Measurements from ENCODE around the gene CNTNAP2. TPM values are rescaled to one million over a fixed set of nuclear protein-coding genes. Genes with fewer than 3 reads are reported as not detected.

The CNTNAP2 gene
- total and polyA plus RNA-seq, 2 of the 13 experiments (the other 11 are each of a cell fraction or from before 2014, with no cell fraction given), result 0.40 to 0.42 TPM

DNA sequence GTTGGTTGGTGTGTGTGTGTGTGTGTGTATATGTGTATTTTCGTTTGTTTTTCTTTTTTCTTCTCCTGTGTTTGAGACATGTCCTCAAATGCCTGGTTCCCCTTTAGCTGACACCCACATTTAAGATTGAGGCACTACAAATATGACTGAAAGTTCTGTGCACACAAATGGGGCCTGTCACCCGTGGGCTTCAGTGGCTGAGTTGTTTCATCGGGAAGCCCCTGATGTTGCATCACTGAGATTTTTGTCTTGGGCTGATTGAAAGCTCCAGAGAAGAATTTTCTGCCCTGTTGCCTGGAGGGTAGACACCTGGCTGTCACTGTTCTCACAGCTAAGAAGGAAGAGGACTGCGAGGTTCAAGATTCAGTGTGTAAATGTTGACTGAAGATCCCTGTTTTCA is 2190.2 kb downstream of the CNTNAP2 start:
- CTCF ChIA-PET (ENCODE audit: low intra/inter-chr PET ratio, low total read pairs), result no interaction called here
- Histone ChIP-seq H3K36me3 (replicated peaks in 1 of 2; ENCODE audit: control insufficient read depth in 1 of 2, insufficient read depth in 2 of 2, low read length in 2 of 2) (no peaks in the 10 kb centered on the region), H4K20me1 (ENCODE audit: insufficient read depth, low read length) (no peaks in the 10 kb centered on the region), H2AFZ (ENCODE audit: low read length) (no peak overlapping the region), H3K79me2 (ENCODE audit: insufficient read depth, low read length) (no peaks in the 10 kb centered on the region), H3K27ac (ENCODE audit: extremely low read length, insufficient read depth, low read length) (no peak overlapping the region), H3K9ac (ENCODE audit: insufficient read depth, low read depth, low read length) (no peak overlapping the region), H3K4me1 (ENCODE audit: insufficient read depth, low read length) (no peaks in the 10 kb centered on the region), H3K27me3 (ENCODE audit: control insufficient read depth in 1 of 2, insufficient read depth in 2 of 2, low read length in 2 of 2) (peaks cover 0 to 6% of the 10 kb centered on the region in 2 experiments; a peak in 2 of 5 replicates), H3K4me2 (ENCODE audit: low read depth, low read length) (no peak overlapping the region), H3K9me3 (ENCODE audit: low read length) (no peaks in the 10 kb centered on the region), H3K4me3 (replicated peaks in 1 of 3; ENCODE audit: insufficient read depth in 1 of 3, low read depth in 2 of 3, low read length in 3 of 3) (no peak overlapping the region)
- FAIRE-seq (no peak), ATAC-seq (no peak), DNase-seq (ENCODE audit: low spot score) (no peak)
- POLR2A ChIA-PET, result no interaction called here
- no TSS peak for BruUV-seq (replicated peaks)
- in situ Hi-C loops (cut with HindIII; ENCODE audit: extremely low pct_ligation_motif_present, low pct_unique_long_range_greater_than_20kb) (no loop called here), intact Hi-C loops (cut with micrococcal nuclease; ENCODE audit: unreplicated experiment) (no loop called here)
- 13% methylated on average over 4 of the region's 4 CpGs for WGBS (ENCODE audit: low lambda C conversion rate)
- no peak for TF ChIP-seq GATAD1 (CRISPR knock-in tag; IDR thresholded peaks at IDR 0.05)
- no peak for TF ChIP-seq BRCA1 (CRISPR knock-in tag; IDR thresholded peaks at IDR 0.05)
- TF ChIP-seq CENPT (CRISPR knock-in tag; IDR thresholded peaks at IDR 0.05; ENCODE audit: low read depth), result no peak
- no peak for TF ChIP-seq JUN (CRISPR knock-in tag; IDR thresholded peaks at IDR 0.05)
- TF ChIP-seq ZNF644 (CRISPR knock-in tag; IDR thresholded peaks at IDR 0.05; ENCODE audit: low read depth), result no peak
- no peak for TF ChIP-seq JDP2 (CRISPR knock-in tag; IDR thresholded peaks at IDR 0.05; ENCODE audit: borderline replicate concordance)
- no peak for TF ChIP-seq ETV5 (CRISPR knock-in tag; IDR thresholded peaks at IDR 0.05; ENCODE audit: borderline replicate concordance)
- no peak for TF ChIP-seq ZNF432 (CRISPR knock-in tag; IDR thresholded peaks at IDR 0.05; ENCODE audit: borderline replicate concordance)
- no peak for TF ChIP-seq ZNF703 (CRISPR knock-in tag; IDR thresholded peaks at IDR 0.05; ENCODE audit: borderline replicate concordance)
- TF ChIP-seq MXD4 (CRISPR knock-in tag; IDR thresholded peaks at IDR 0.05), result no peak
- no peak for TF ChIP-seq ZNF629 (CRISPR knock-in tag; conservative IDR thresholded peaks at IDR 0.05)
- no peak for TF ChIP-seq ZNF180 (CRISPR knock-in tag; IDR thresholded peaks at IDR 0.05; ENCODE audit: borderline replicate concordance, low read depth)
- TF ChIP-seq RBM22 (optimal IDR thresholded peaks at IDR 0.05; ENCODE audit: low read length), result no peak
